Ascending aorta (tissue), 2 donors: Measurements from ENCODE around the gene CCDC13. TPM values are rescaled to one million over a fixed set of nuclear protein-coding genes. Genes with fewer than 3 reads are reported as not detected.

ENCODE experiments used
- DNase-seq, 2 donors: peaks; one replicate each; pipeline ENCODE4 v3.0.0-alpha.2; 2019; ENCODE audit warnings: low spot score in 2 of 2
- H3K27ac ChIP-seq, 2 donors: fragments of 200-600 bp; sonication (generic); one replicate each; pipeline ENCODE4 v1.5.1; 2016 to 2017; ENCODE audit warnings: mild to moderate bottlenecking in 1 of 2
- H3K27me3 ChIP-seq: fragments of 200-600 bp; sonication (generic); one replicate; pipeline ENCODE4 v1.5.1; 2017
- H3K36me3 ChIP-seq, 2 donors: fragments of 200-600 bp; sonication (generic); one replicate each; pipeline ENCODE4 v1.5.1; 2016
- H3K4me1 ChIP-seq, 2 donors: fragments of 200-600 bp; sonication (generic); one replicate each; pipeline ENCODE4 v1.5.1; 2016 to 2017; ENCODE audit warnings: mild to moderate bottlenecking in 1 of 2
- H3K4me3 ChIP-seq, 2 donors: fragments of 200-600 bp; sonication (generic); one replicate each; pipeline ENCODE4 v1.5.1; 2016 to 2017; ENCODE audit warnings: mild to moderate bottlenecking in 1 of 2
- H3K9me3 ChIP-seq, 2 donors: fragments of 200-600 bp; sonication (generic); one replicate each; pipeline ENCODE4 v1.5.1; 2016
- intact Hi-C: fragments of 100-400 bp; cut with DNase I; formaldehyde crosslinking; loops from one replicate; pipeline ENCODE4 v1.15.1; 2023
- total RNA-seq: library from RNA; depleted of rRNA; stranded (reverse); fragments of >200 nt; gene quantifications from one replicate; pipeline ENCODE4 v1.1.0, GENCODE V29; 2016
- TF ChIP-seq, protein P1 (sequence below), 3 experiments: fragments of 200-600 bp in 2 of 3; fragments of 450-650 bp in 1 of 3; sonication (generic) in 2 of 3; IDR thresholded peaks; one replicate each; pipeline ENCODE4 v1.5.1; 2016 to 2019; ENCODE audit warnings: antibody characterized with exemption in 3 of 3, mild to moderate bottlenecking in 1 of 3, moderate library complexity in 1 of 3

The CCDC13 gene
- total RNA-seq, 1 donor from 2014 or later = 2.1 TPM

GRCh38 chr3:42735615-42736014 is 37.4 kb downstream of the CCDC13 start:
- Histone ChIP-seq H3K27me3 (no peaks in the 10 kb centered on the region), H3K27ac (no peak overlapping the region), H3K4me3 (no peak overlapping the region), H3K9me3 (no peaks in the 10 kb centered on the region), H3K36me3 (no peaks in the 10 kb centered on the region), H3K4me1 (peaks cover 0 to 10% of the 10 kb centered on the region in 2 donors)
- TF ChIP-seq, protein P1, sequence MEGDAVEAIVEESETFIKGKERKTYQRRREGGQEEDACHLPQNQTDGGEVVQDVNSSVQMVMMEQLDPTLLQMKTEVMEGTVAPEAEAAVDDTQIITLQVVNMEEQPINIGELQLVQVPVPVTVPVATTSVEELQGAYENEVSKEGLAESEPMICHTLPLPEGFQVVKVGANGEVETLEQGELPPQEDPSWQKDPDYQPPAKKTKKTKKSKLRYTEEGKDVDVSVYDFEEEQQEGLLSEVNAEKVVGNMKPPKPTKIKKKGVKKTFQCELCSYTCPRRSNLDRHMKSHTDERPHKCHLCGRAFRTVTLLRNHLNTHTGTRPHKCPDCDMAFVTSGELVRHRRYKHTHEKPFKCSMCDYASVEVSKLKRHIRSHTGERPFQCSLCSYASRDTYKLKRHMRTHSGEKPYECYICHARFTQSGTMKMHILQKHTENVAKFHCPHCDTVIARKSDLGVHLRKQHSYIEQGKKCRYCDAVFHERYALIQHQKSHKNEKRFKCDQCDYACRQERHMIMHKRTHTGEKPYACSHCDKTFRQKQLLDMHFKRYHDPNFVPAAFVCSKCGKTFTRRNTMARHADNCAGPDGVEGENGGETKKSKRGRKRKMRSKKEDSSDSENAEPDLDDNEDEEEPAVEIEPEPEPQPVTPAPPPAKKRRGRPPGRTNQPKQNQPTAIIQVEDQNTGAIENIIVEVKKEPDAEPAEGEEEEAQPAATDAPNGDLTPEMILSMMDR (IDR thresholded peaks at IDR 0.05) = no peak
- DNase-seq = no peak
- intact Hi-C loops = no loop called here

GRCh38 chr3:42735019-42735418 is 38.0 kb downstream of the CCDC13 start:
- Histone ChIP-seq H3K4me3 (no peak overlapping the region), H3K9me3 (no peaks in the 10 kb centered on the region), H3K4me1 (peaks cover 0 to 9% of the 10 kb centered on the region in 2 donors), H3K27me3 (no peaks in the 10 kb centered on the region), H3K27ac (no peak overlapping the region), H3K36me3 (no peaks in the 10 kb centered on the region)
- DNase-seq = no peak
- TF ChIP-seq, protein P1 (IDR thresholded peaks at IDR 0.05) = no peak
- intact Hi-C loops = no loop called here

DNA sequence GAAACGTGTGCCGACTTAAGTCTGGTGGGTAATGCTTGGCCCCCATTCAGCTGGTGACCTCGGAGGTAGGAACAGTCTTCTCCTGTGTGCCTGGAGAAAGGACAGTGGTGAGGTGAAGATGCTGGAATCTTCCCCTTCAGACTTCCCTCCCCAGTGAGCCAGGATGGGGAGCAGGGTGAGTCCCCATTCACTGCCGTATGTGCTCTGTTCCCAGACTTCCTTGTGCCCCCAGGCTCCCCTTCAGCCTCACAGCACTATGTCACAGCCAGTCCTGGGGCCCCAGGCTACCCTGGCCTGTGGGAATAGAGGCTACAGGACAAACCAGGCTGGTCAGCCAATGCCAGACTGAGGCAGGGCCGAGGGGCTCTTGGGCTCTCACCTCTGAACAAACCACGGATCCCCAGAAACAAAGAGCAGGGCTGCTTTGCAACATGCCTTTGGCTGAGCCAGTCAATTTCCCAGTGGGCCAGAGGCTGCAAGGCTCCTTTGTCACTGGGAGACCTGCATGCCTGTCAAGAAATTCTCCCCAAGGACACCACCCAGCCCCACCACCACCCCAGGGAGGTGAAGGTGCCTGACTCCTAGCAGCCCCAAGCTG is 38.7 kb downstream of the CCDC13 start:
- TF ChIP-seq, protein P1 (IDR thresholded peaks at IDR 0.05) = no peak
- peaks cover 0 to 3% of the 10 kb centered on the region in 2 donors for H3K4me1 ChIP-seq
- no peak overlapping the region for H3K4me3 ChIP-seq
- H3K27me3 ChIP-seq = no peaks in the 10 kb centered on the region
- no peaks in the 10 kb centered on the region for H3K9me3 ChIP-seq
- DNase-seq = no peak
- no peak overlapping the region for H3K27ac ChIP-seq
- no peaks in the 10 kb centered on the region for H3K36me3 ChIP-seq
- intact Hi-C loops = no loop called here

GRCh38 chr3:42733501-42734262 is 39.4 kb downstream of the CCDC13 start:
- H3K9me3 ChIP-seq = no peaks in the 10 kb centered on the region
- H3K36me3 ChIP-seq = no peaks in the 10 kb centered on the region
- TF ChIP-seq, protein P1 (IDR thresholded peaks at IDR 0.05) = no peak
- H3K27ac ChIP-seq = no peak overlapping the region
- DNase-seq = no peak
- intact Hi-C loops = no loop called here
- H3K4me1 ChIP-seq = no peaks in the 10 kb centered on the region
- H3K4me3 ChIP-seq = no peak overlapping the region
- no peaks in the 10 kb centered on the region for H3K27me3 ChIP-seq

DNA sequence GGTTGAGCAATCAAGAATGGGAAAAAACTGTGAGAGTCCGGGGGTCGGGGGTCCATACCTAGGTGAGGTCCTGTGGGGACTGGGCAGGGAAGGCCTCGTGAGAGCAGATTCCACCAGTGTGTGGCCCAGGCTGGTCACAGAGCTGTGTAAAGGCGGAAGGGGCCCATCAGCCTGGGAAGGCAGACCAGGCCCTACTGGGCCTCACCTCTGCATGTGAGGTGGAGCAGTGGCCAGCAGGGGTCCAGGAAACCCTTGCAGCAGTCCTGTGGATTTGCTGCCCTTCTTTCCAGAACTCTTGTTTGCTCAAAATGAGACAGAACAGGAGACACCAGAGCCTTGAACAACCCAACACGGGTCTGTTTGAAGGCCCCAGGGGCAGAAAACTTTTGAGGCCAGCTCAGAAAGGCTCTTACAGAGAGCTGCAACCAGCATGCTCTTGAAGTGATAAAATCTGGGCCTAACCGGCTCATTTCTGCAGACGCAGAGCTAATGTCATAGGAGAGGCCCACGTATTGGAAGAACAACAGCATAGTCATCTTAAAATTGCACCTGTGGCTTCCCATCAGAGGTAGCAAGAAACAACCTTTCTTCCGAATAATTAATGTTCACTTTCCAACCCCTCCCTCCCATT is 40.1 kb downstream of the CCDC13 start:
- TF ChIP-seq, protein P1 (IDR thresholded peaks at IDR 0.05) = no peak
- no peak overlapping the region for H3K4me3 ChIP-seq

More for the DNA sequence above, 40.1 kb downstream of the CCDC13 start:
- no peak for DNase-seq
- Histone ChIP-seq H3K4me1 (peaks cover 0 to 3% of the 10 kb centered on the region in 2 donors), H3K9me3 (no peaks in the 10 kb centered on the region), H3K27ac (no peak overlapping the region), H3K36me3 (no peaks in the 10 kb centered on the region), H3K27me3 (no peaks in the 10 kb centered on the region)
- intact Hi-C loops = no loop called here
